ENCODE measurements around the gene PITHD1.

The PITHD1 gene

DNA sequence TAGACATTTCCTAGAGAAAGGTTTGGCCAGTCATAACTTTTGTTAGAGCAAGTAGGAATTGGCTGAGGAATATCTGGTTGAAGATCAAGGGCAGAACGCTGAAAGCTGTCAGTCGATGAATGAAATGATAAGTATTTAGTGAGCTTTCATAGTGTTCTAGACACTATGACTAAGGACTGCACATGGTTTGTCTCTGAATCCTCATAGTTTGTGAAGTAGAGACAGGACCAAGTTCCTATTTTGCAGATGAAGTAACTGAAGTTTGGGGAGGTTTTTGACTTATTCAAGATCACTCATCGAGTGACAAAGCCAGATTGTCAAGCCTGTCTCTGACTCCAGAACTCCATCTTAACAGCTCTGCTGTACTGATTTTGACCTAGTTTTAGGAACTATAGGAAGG, 30.2 kb upstream of the PITHD1 start (continued):
- TF ChIP-seq, protein P1, sequence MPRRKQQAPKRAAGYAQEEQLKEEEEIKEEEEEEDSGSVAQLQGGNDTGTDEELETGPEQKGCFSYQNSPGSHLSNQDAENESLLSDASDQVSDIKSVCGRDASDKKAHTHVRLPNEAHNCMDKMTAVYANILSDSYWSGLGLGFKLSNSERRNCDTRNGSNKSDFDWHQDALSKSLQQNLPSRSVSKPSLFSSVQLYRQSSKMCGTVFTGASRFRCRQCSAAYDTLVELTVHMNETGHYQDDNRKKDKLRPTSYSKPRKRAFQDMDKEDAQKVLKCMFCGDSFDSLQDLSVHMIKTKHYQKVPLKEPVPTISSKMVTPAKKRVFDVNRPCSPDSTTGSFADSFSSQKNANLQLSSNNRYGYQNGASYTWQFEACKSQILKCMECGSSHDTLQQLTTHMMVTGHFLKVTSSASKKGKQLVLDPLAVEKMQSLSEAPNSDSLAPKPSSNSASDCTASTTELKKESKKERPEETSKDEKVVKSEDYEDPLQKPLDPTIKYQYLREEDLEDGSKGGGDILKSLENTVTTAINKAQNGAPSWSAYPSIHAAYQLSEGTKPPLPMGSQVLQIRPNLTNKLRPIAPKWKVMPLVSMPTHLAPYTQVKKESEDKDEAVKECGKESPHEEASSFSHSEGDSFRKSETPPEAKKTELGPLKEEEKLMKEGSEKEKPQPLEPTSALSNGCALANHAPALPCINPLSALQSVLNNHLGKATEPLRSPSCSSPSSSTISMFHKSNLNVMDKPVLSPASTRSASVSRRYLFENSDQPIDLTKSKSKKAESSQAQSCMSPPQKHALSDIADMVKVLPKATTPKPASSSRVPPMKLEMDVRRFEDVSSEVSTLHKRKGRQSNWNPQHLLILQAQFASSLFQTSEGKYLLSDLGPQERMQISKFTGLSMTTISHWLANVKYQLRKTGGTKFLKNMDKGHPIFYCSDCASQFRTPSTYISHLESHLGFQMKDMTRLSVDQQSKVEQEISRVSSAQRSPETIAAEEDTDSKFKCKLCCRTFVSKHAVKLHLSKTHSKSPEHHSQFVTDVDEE (CRISPR knock-in tag; IDR thresholded peaks at IDR 0.05) = no peak
- TF ChIP-seq CSRNP3 (CRISPR knock-in tag; IDR thresholded peaks at IDR 0.05) (no peak), OSR1 (CRISPR knock-in tag; IDR thresholded peaks at IDR 0.05) (no peak)

GRCh38 chr1:23751050-23751814, 27.0 kb upstream of the PITHD1 start:
- peak; percentile 93 for ATAC-seq
- TF ChIP-seq, protein P2, sequence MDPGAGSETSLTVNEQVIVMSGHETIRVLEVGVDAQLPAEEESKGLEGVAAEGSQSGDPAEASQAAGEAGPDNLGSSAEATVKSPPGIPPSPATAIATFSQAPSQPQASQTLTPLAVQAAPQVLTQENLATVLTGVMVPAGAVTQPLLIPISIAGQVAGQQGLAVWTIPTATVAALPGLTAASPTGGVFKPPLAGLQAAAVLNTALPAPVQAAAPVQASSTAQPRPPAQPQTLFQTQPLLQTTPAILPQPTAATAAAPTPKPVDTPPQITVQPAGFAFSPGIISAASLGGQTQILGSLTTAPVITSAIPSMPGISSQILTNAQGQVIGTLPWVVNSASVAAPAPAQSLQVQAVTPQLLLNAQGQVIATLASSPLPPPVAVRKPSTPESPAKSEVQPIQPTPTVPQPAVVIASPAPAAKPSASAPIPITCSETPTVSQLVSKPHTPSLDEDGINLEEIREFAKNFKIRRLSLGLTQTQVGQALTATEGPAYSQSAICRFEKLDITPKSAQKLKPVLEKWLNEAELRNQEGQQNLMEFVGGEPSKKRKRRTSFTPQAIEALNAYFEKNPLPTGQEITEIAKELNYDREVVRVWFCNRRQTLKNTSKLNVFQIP (CRISPR knock-in tag; IDR thresholded peaks at IDR 0.05; ENCODE audit: borderline replicate concordance, low read depth) = no peak

DNA sequence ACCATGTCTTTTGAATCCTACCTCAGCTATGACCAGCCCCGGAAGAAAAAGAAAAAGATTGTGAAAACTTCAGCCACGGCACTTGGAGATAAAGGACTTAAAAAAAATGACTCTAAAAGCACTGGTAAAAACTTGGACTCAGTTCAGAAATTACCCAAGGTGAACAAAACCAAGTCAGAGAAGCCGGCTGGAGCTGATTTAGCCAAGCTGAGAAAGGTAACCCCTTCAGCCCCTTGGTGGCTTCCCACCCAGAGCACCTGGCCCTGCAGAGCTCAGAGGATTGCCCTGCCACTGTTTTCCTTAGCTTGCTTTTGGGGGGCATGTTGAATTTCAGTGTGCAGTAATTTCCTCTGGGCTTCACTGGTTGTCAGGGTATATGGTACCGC, 26.4 kb upstream of the PITHD1 start:
- ATAC-seq = no peak
- TF ChIP-seq, protein P2 (CRISPR knock-in tag; IDR thresholded peaks at IDR 0.05; ENCODE audit: borderline replicate concordance, low read depth) = no peak
- TF ChIP-seq TCF4 (CRISPR knock-in tag; IDR thresholded peaks at IDR 0.05; ENCODE audit: borderline replicate concordance) (no peak), PATZ1 (CRISPR knock-in tag; IDR thresholded peaks at IDR 0.05; ENCODE audit: borderline replicate concordance) (no peak), ISL1 (CRISPR knock-in tag; IDR thresholded peaks at IDR 0.05) (no peak), PPARA (CRISPR knock-in tag; IDR thresholded peaks at IDR 0.05; ENCODE audit: borderline replicate concordance) (no peak), ZFP30 (CRISPR knock-in tag; IDR thresholded peaks at IDR 0.05) (no peak), ESRRG (CRISPR knock-in tag; IDR thresholded peaks at IDR 0.05) (no peak), ZNF565 (CRISPR knock-in tag; conservative IDR thresholded peaks at IDR 0.05; ENCODE audit: low read depth) (no peak), CSRNP3 (CRISPR knock-in tag; IDR thresholded peaks at IDR 0.05) (no peak), ZC3H10 (CRISPR knock-in tag; IDR thresholded peaks at IDR 0.05) (no peak), ZNF70 (CRISPR knock-in tag; IDR thresholded peaks at IDR 0.05) (no peak), TOX (CRISPR knock-in tag; IDR thresholded peaks at IDR 0.05; ENCODE audit: borderline replicate concordance) (no peak), BACH2 (CRISPR knock-in tag; IDR thresholded peaks at IDR 0.05; ENCODE audit: borderline replicate concordance) (no peak), ZNF8 (CRISPR knock-in tag; IDR thresholded peaks at IDR 0.05) (no peak), OSR1 (CRISPR knock-in tag; IDR thresholded peaks at IDR 0.05) (no peak), ZFP3 (CRISPR knock-in tag; IDR thresholded peaks at IDR 0.05) (no peak), SNAI2 (CRISPR knock-in tag; IDR thresholded peaks at IDR 0.05) (no peak), CSDC2 (CRISPR knock-in tag; IDR thresholded peaks at IDR 0.05) (no peak)
- TF ChIP-seq, protein P1 (CRISPR knock-in tag; IDR thresholded peaks at IDR 0.05) = no peak

Data from SK-N-SH treated with all-trans-retinoic acid at 6 μM for 48 hours (cell line).